SK-N-SH (cell line): ENCODE data around the gene TOMM20. TPM values are rescaled to one million over a fixed set of nuclear protein-coding genes. Genes with fewer than 3 reads are reported as not detected.

ENCODE experiments used
- CTCF ChIP-seq: fragments of 200-600 bp; sonication (generic); IDR thresholded peaks from 2 replicates; pipeline ENCODE4 v1.6.1; 2017; ENCODE audit warnings: antibody characterized with exemption, mild to moderate bottlenecking, moderate library complexity
- EZH2phosphoT487 ChIP-seq: fragments of 200-600 bp; sonication (generic); IDR thresholded peaks from 2 replicates; pipeline ENCODE4 v1.6.1; 2017; ENCODE audit warnings: low read depth, mixed run types, mild to moderate bottlenecking, antibody characterized with exemption, moderate library complexity, borderline replicate concordance
- FOXJ3 ChIP-seq: sonication (generic); formaldehyde crosslinking; IDR thresholded peaks from 2 replicates; pipeline ENCODE4 v1.5.1; 2020; ENCODE audit warnings: mild to moderate bottlenecking, missing genetic modification reagents
- GABPA ChIP-seq: IDR thresholded peaks from 2 replicates; pipeline ENCODE4 v1.4.0; 2012; ENCODE audit warnings: low read depth, mild to moderate bottlenecking
- GATA2 ChIP-seq: sonication (generic); formaldehyde crosslinking; IDR thresholded peaks from 2 replicates; pipeline ENCODE4 v1.5.0; 2020; ENCODE audit warnings: mild to moderate bottlenecking, missing genetic modification reagents
- JUND ChIP-seq: IDR thresholded peaks from 2 replicates; pipeline ENCODE4 v1.4.0; 2012
- NFIC ChIP-seq: IDR thresholded peaks from 2 replicates; pipeline ENCODE4 v1.4.0; 2012; ENCODE audit warnings: borderline replicate concordance
- NRF1 ChIP-seq: IDR thresholded peaks from 2 replicates; pipeline ENCODE4 v1.6.1; 2012; ENCODE audit warnings: low read depth, mild to moderate bottlenecking, low read length
- PBX3 ChIP-seq: IDR thresholded peaks from 2 replicates; pipeline ENCODE4; 2012
- POLR2AphosphoS5 ChIP-seq: IDR thresholded peaks from 2 replicates; pipeline ENCODE4 v1.6.1; 2012; ENCODE audit warnings: low read depth, low read length
- RAD21 ChIP-seq: IDR thresholded peaks from 2 replicates; pipeline ENCODE4 v1.6.1; 2012; ENCODE audit warnings: mild to moderate bottlenecking, low read length
- RCOR1 ChIP-seq: fragments of 150-350 bp; IDR thresholded peaks from 2 replicates; pipeline ENCODE4 v1.6.1; 2017; ENCODE audit warnings: antibody characterized with exemption, low read length
- RFX5 ChIP-seq: IDR thresholded peaks from 2 replicates; pipeline ENCODE4 v1.6.1; 2012; ENCODE audit warnings: mild to moderate bottlenecking, improper control_type of control experiment, low read length
- SIN3A ChIP-seq: IDR thresholded peaks from 2 replicates; pipeline ENCODE4 v1.6.1; 2012; ENCODE audit warnings: low read depth, mild to moderate bottlenecking, low read length, moderate library complexity, borderline replicate concordance
- USF1 ChIP-seq: IDR thresholded peaks from 2 replicates; pipeline ENCODE4 v1.4.0; 2012; ENCODE audit warnings: low read depth, borderline replicate concordance
- ZBTB33 ChIP-seq: IDR thresholded peaks from 2 replicates; pipeline ENCODE4 v1.4.0; 2012; ENCODE audit warnings: low read depth, borderline replicate concordance
- polyA plus RNA-seq, 3 experiments: library from polyadenylated mRNA; depleted of rRNA; stranded (reverse); fragments of >200 nt; gene quantifications; 2 replicates each; pipeline ENCODE4 v1.2.3, GENCODE V29; 2012
- TF ChIP-seq, protein P1 (sequence below): fragments of 150-350 bp; IDR thresholded peaks from 2 replicates; pipeline ENCODE4 v1.6.1; 2017; ENCODE audit warnings: antibody characterized with exemption, low read length, low read depth, borderline replicate concordance
- TF ChIP-seq, protein P2 (sequence below): fragments of 150-350 bp; IDR thresholded peaks from 2 replicates; pipeline ENCODE4 v1.6.1; 2016; ENCODE audit warnings: mild to moderate bottlenecking, low read depth, low read length
- TF ChIP-seq, protein P3 (sequence below): IDR thresholded peaks from 2 replicates; pipeline ENCODE4 v1.6.1; 2012; ENCODE audit warnings: mild to moderate bottlenecking, low read depth, low read length, moderate library complexity

Gene TOMM20
- polyA plus RNA-seq, 1 of the 3 experiments (the other 2 are of a cell fraction): 86.2 TPM

DNA sequence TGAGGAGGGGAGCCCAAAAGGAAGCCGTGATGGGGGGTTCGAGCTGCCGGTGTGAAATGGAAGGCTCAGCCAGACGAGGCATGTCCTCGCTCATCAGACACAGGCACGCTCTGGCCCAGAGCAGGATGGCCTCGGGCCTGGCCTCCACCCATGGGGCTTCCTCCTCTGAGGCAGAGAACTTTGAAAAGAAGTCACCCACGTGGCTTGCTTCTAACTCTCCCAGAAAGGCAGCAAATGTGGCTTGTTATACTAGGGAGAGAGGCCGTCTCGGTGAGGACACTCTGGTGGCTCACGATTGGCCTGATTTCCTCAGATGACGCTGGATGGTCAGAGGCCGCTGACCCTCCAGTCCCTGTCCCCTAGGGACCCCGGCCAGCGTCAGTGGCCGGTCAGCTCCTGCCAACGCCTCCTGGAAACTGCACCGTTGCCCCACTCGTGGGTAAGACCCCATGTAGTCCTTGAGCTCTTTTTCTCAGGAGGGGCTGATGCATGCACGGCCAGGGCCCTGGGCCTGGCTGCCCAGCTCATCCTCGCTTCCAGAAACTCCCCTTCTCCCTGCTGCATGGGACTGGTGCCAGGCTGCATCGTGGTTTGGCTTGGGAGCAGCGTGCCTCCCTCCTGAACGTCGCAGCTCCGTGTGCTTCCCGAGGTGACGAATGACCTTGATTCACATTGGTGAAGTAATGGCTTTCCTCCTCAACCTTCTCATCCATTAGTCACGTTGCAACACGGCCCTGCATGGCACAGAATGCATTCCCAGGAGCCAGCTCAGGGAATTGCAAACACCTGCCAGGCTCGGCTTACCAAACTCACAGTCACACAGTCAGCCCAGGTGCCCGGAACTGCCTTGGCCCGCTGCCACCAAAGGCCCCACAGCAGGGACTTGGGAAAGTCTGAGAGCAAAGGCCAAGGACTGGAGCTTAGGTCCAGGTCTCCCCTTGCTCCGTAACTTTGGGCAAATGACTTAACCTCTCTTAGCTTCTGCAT lies 58.8 kb downstream of the TOMM20 start (continued):
- TF ChIP-seq ZBTB33 (peak; percentile 83; the same call in 1 of the 2 replicates), EZH2phosphoT487 (no peak), NRF1 (no peak), JUND (peak; percentile 93), SIN3A (no peak), PBX3 (peak; percentile 97), USF1 (peak; percentile 24; the same call in 1 of the 2 replicates), GATA2 (CRISPR knock-in tag) (no peak), POLR2AphosphoS5 (peak; percentile 78; the same call in 1 of the 2 replicates), GABPA (no peak), NFIC (peak; percentile 99), FOXJ3 (CRISPR knock-in tag) (no peak), CTCF (no peak), RCOR1 (no peak), RAD21 (no peak), RFX5 (no peak)
- TF ChIP-seq, protein P1, sequence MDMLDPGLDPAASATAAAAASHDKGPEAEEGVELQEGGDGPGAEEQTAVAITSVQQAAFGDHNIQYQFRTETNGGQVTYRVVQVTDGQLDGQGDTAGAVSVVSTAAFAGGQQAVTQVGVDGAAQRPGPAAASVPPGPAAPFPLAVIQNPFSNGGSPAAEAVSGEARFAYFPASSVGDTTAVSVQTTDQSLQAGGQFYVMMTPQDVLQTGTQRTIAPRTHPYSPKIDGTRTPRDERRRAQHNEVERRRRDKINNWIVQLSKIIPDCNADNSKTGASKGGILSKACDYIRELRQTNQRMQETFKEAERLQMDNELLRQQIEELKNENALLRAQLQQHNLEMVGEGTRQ: no peak
- TF ChIP-seq, protein P2, sequence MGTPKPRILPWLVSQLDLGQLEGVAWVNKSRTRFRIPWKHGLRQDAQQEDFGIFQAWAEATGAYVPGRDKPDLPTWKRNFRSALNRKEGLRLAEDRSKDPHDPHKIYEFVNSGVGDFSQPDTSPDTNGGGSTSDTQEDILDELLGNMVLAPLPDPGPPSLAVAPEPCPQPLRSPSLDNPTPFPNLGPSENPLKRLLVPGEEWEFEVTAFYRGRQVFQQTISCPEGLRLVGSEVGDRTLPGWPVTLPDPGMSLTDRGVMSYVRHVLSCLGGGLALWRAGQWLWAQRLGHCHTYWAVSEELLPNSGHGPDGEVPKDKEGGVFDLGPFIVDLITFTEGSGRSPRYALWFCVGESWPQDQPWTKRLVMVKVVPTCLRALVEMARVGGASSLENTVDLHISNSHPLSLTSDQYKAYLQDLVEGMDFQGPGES: no peak
- TF ChIP-seq, protein P3, sequence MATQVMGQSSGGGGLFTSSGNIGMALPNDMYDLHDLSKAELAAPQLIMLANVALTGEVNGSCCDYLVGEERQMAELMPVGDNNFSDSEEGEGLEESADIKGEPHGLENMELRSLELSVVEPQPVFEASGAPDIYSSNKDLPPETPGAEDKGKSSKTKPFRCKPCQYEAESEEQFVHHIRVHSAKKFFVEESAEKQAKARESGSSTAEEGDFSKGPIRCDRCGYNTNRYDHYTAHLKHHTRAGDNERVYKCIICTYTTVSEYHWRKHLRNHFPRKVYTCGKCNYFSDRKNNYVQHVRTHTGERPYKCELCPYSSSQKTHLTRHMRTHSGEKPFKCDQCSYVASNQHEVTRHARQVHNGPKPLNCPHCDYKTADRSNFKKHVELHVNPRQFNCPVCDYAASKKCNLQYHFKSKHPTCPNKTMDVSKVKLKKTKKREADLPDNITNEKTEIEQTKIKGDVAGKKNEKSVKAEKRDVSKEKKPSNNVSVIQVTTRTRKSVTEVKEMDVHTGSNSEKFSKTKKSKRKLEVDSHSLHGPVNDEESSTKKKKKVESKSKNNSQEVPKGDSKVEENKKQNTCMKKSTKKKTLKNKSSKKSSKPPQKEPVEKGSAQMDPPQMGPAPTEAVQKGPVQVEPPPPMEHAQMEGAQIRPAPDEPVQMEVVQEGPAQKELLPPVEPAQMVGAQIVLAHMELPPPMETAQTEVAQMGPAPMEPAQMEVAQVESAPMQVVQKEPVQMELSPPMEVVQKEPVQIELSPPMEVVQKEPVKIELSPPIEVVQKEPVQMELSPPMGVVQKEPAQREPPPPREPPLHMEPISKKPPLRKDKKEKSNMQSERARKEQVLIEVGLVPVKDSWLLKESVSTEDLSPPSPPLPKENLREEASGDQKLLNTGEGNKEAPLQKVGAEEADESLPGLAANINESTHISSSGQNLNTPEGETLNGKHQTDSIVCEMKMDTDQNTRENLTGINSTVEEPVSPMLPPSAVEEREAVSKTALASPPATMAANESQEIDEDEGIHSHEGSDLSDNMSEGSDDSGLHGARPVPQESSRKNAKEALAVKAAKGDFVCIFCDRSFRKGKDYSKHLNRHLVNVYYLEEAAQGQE: 0 out of 2 replicates have a peak, but pooled peaks have one; percentile 29
